Pancreas (tissue), 10 donors: ENCODE results near the gene CDC20. TPM values are rescaled to one million over a fixed set of nuclear protein-coding genes. Genes with fewer than 3 reads are reported as not detected.

Source experiments
- ATAC-seq, 4 donors: fragments of 200-7000 bp; cut with Tn5 transposase; one replicate each; pipeline versions ENCODE4 v1.8.0 to v1.9.1; 2020; ENCODE audit warnings: mild to moderate bottlenecking in 4 of 4, moderate library complexity in 4 of 4
- DNase-seq, 6 donors: peaks; one replicate each; pipeline ENCODE4 v3.0.0-alpha.2; 2020
- FAIRE-seq: peaks from 2 replicates; lab custom pipeline; 2012; peaks lifted over from hg19 to GRCh38; lab: Jason Lieb, UNC
- H3K27ac ChIP-seq, 4 donors: fragments of 200-600 bp; sonication (generic); 1 replicate in 3 of 4; 2 replicates in 1 of 4; pipeline versions ENCODE4 v1.5.0 to v1.8.0; 2020
- H3K27me3 ChIP-seq, 4 donors: fragments of 200-600 bp; one replicate each; pipeline ENCODE4 v1.8.0; 2021
- H3K36me3 ChIP-seq, 3 donors: fragments of 200-600 bp; sonication (generic) in 1 of 3; one replicate each; pipeline versions ENCODE4 v1.5.0 to v1.8.0; 2020 to 2021
- H3K4me1 ChIP-seq, 3 donors: fragments of 200-600 bp; one replicate each; pipeline ENCODE4 v1.8.0; 2021
- H3K4me3 ChIP-seq, 4 donors: fragments of 200-600 bp; sonication (generic) in 2 of 4; one replicate each; pipeline versions ENCODE4 v1.5.0 to v1.8.0; 2020 to 2021
- H3K9me3 ChIP-seq, 4 donors: fragments of 200-600 bp; one replicate each; pipeline ENCODE4 v1.8.0; 2021
- WGBS, 2 donors: extraction: QIAGEN DNeasy Blood & Tissue Kit; methylation state at CpG; one replicate each; pipeline ENCODE4 v1.1.7; 2013; 5-methylcytosine and 5-hydroxymethylcytosine counted together
- intact Hi-C, 3 donors: fragments of 100-400 bp; cut with DNase I; formaldehyde crosslinking; loops; one replicate each; pipeline versions ENCODE4 v1.11.1 to v1.14.2; 2022
- polyA plus RNA-seq, 2 donors: library from polyadenylated mRNA; stranded (reverse); fragments of 200-250 nt; gene quantifications; one replicate each; pipeline ENCODE4 v1.2.3, GENCODE V29; 2013
- total RNA-seq, 6 donors: library from RNA; stranded (reverse); fragmentation: NEBNext Ultra II Directional in 4 of 6; extraction: Animal tissue kit (Norgen Biotek cat#: 25700) in 4 of 6; gene quantifications; one replicate each; pipeline versions ENCODE4 v1.2.1 to v1.2.4, GENCODE V29; 2021 to 2023
- TF ChIP-seq, protein P1 (sequence below), 4 donors: fragments of 200-600 bp; sonication (generic) in 3 of 4; IDR thresholded peaks; one replicate each; pipeline versions ENCODE4 v1.5.0 to v1.8.0; 2021; ENCODE audit warnings: antibody characterized with exemption in 4 of 4
- donor health status: healthy with polysubstance abuse.
- donor health status: DM: no; HTN: no; CAD: no; lungs with moderate emphysema.
- donor health status: DM: no; HTN: no; CAD: no.
- donor health status: control.
- donor health status: control.
- donor health status: Bipolar disorder and iron deficiency.
- donor health status: DM: yes; HTN: yes; CAD: no.
- donor health status: DM: no; HTN: no; CAD: no.
- donor health status: DM: no; HTN: no; CAD: no.
- donor health status: DM: yes; HTN: yes; CAD: no.

CDC20 gene
- total and polyA plus RNA-seq, 8 donors, result 0.12 to 1.8 (median 0.52) TPM

DNA sequence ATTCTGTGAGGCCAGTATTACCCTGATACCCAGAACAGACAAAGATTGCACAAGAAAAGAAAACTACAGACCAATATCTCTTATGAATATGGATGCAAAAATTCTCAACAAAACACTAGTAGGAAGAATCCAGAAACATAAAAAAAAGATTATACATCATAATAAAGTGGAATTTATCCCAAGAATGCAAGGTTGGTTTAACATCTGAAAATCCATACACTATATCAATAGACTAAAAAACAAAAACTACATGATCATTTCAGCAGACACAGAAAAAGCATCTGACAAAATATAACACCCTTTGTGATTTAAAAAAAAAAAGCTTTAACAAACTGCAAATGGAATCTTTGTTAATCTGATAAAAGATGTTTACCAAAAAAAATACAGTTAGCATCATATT lies 33.4 kb upstream of the CDC20 start:
- TF ChIP-seq, protein P1, sequence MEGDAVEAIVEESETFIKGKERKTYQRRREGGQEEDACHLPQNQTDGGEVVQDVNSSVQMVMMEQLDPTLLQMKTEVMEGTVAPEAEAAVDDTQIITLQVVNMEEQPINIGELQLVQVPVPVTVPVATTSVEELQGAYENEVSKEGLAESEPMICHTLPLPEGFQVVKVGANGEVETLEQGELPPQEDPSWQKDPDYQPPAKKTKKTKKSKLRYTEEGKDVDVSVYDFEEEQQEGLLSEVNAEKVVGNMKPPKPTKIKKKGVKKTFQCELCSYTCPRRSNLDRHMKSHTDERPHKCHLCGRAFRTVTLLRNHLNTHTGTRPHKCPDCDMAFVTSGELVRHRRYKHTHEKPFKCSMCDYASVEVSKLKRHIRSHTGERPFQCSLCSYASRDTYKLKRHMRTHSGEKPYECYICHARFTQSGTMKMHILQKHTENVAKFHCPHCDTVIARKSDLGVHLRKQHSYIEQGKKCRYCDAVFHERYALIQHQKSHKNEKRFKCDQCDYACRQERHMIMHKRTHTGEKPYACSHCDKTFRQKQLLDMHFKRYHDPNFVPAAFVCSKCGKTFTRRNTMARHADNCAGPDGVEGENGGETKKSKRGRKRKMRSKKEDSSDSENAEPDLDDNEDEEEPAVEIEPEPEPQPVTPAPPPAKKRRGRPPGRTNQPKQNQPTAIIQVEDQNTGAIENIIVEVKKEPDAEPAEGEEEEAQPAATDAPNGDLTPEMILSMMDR (IDR thresholded peaks at IDR 0.05), result no peak
- Histone ChIP-seq H3K4me3 (no peak overlapping the region), H3K4me1 (no peaks in the 10 kb centered on the region), H3K36me3 (no peaks in the 10 kb centered on the region), H3K27ac (no peak overlapping the region), H3K27me3 (no peaks in the 10 kb centered on the region), H3K9me3 (no peaks in the 10 kb centered on the region)
- FAIRE-seq, result no peak
- no peak for DNase-seq
- intact Hi-C loops, result no loop called here
- ATAC-seq, result no peak

DNA sequence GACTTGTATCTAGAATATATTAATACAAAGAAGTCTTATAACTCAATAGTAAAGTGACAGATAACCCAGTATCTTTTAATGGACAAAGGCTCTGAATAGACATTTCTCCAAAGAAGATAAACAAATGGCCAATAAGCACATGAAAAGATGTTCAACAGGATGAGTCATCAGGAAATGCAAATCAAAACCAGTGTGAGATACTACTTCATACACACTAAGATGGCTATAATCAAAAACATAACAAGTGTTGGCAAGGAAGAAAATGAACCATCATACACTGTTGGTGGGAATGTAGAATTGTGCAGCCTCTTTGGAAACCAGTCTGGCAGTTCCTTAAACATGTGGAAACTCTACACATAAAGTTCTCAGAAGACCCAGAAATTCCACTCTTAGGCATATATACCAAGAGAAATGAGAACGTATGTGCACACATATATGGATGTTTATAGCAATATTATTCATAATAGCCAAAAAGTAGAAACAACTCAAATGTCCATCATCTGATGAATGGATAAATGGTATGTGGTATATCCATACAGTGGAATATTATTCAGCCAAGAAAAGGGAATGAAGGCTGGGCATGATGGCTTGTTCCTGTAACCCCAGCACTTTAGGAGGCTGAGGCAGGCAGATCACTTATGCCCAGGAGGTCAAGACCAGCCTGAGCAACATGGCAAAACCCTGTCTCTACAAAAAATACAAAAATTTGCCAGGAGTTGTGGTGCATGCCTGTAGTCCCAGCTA lies 31.1 kb upstream of the CDC20 start:
- no peak for ATAC-seq
- FAIRE-seq, result no peak
- DNase-seq, result no peak
- intact Hi-C loops, result no loop called here
- Histone ChIP-seq H3K4me1 (no peaks in the 10 kb centered on the region), H3K4me3 (no peak overlapping the region), H3K27me3 (no peaks in the 10 kb centered on the region), H3K27ac (no peak overlapping the region), H3K9me3 (no peaks in the 10 kb centered on the region), H3K36me3 (no peaks in the 10 kb centered on the region)
- 90 to 95% methylated on average over 1 of the region's 1 CpG for WGBS, 2 donors
- TF ChIP-seq, protein P1 (IDR thresholded peaks at IDR 0.05), result no peak

DNA sequence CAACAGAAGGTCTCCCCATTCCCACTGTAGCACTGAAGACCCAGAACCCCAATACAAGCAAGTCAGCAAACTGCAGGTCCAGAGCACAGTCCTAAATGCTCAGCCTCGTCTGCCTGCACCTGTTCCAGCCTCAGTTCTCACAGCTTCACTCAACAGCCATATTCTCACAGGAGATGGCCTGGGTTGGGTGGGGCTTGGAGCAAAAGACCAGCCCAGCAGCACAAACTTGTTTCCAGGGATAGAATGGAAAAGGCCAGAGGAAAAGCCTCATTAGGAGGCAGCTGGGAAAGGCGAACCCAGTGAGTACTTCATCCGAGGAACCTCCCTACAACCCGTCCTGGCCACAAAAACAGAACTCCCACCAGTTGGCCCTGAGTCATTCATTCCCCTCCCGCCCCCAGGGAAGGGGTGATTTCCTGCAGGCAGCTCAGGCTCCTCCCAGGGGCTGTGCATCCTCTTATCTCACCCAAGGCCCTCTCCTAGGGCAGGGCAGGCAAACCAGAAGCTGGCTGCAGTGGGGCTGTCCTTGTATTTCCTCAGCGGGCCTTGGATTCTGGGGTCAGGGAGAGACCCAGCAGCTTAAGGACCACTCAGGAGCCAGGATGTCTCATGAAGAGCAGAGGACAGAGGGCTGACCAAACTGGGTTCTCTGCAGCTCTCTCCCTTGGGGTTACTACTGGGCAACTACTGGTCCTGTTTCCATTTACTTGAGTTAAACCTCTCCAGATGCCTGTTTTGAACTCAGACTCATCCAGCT lies 28.6 kb upstream of the CDC20 start:
- ATAC-seq, result peak in 3 of 4 donors; percentile 47 to 79 (median 77)

DNA sequence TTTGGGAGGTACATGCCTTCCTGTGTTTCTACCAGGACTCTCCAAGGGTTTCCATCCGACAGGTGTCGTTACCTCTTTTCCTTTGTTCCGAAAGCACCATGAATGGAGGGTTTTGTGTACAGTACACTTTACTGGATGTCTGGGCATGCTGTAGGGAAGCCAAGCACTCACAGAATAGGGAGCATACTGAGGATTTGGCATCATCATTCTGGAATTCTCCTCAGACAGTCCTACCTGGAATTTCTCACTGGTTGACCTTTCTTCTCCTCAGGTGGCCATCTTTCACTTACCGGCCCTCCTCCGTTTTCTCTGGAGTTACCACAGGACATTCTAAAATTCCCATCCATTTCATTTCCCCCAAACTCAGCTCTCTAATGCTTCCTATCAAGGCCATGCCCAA lies 27.1 kb upstream of the CDC20 start:
- no peak for ATAC-seq
- Histone ChIP-seq H3K9me3 (no peaks in the 10 kb centered on the region), H3K36me3 (no peaks in the 10 kb centered on the region), H3K4me1 (no peaks in the 10 kb centered on the region), H3K27me3 (no peaks in the 10 kb centered on the region), H3K4me3 (no peak overlapping the region), H3K27ac (no peak overlapping the region)
- no peak for FAIRE-seq
- 95 to 97% methylated on average over 5 of the region's 5 CpGs for WGBS, 2 donors
- TF ChIP-seq, protein P1 (IDR thresholded peaks at IDR 0.05), result no peak
- DNase-seq, result no peak
- intact Hi-C loops, result no loop called here

More for the DNA sequence above, 28.6 kb upstream of the CDC20 start:
- H3K4me1 ChIP-seq, result no peaks in the 10 kb centered on the region
- intact Hi-C loops, result no loop called here
- no peaks in the 10 kb centered on the region for H3K36me3 ChIP-seq
- no peaks in the 10 kb centered on the region for H3K27me3 ChIP-seq
- no peak overlapping the region for H3K27ac ChIP-seq
- H3K9me3 ChIP-seq, result no peaks in the 10 kb centered on the region
- TF ChIP-seq, protein P1 (IDR thresholded peaks at IDR 0.05), result no peak
- FAIRE-seq, result no peak
- H3K4me3 ChIP-seq, result no peak overlapping the region
- WGBS, 2 donors, result 75 to 81% methylated on average over 6 of the region's 6 CpGs
- DNase-seq, result no peak
